ENCODE measurements around the gene CDC42BPG.
A peak's percentile ranks its signal among the peaks of the same experiment; 100 is the strongest.

The CDC42BPG gene

DNA sequence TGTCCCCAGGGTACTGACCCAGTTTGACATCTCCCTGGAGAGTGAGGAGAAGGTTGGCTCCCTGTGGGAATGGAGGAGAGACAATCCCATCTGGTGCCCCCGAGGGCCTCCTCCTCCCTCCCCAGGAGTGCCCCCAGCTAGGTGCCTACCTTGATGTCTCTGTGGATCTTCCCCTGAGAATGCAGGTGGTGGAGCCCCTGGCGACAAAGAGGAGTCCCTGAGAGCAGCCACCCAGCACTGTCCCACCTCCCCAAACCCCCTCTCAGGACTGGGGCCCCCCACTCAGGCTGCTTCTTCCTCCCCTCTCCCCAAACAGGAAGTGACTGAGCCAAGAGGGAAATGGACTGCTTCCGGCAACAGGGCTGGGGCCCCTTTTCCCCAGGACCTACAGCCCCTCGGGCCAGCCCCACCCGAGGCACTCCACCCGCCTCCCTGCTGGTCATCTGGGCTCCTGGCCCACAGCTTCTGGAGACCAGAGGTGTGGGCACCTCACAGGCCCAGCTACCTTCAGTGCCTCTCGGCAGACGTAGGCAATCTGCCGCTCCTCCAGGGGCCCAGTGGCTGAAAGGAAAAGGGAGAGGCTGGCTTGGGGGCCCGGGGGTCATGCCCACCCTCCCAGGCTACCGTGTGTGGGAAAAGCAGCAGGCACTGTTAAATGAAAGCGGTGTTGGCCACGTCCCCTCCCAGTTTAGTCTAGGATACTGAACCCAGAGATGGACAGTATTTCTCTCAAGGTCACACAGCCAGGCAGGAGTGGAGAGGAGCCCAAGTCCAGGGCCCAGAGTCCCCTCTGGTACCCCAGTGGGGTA lies 42.7 kb downstream of the CDC42BPG start:
- intact Hi-C loops (cut with DNase I), result loop anchor here (10.0 kb wide), 1 partner anchor 323 kb away; the partner anchor contains the start of genes FAU and MRPL49
- no peak for DNase-seq

GRCh38 chr11:64801158-64801464 lies 43.3 kb downstream of the CDC42BPG start:
- no peak for DNase-seq
- intact Hi-C loops (cut with DNase I), result loop anchor here (10.0 kb wide), 1 partner anchor 324 kb away; the partner anchor contains the start of genes FAU and MRPL49

GRCh38 chr11:64800303-64801157 lies 43.9 kb downstream of the CDC42BPG start:
- intact Hi-C loops (cut with DNase I), result loop anchor here (10.0 kb wide), 1 partner anchor 324 kb away; the partner anchor contains the start of genes FAU and MRPL49
- DNase-seq, result no peak

DNA sequence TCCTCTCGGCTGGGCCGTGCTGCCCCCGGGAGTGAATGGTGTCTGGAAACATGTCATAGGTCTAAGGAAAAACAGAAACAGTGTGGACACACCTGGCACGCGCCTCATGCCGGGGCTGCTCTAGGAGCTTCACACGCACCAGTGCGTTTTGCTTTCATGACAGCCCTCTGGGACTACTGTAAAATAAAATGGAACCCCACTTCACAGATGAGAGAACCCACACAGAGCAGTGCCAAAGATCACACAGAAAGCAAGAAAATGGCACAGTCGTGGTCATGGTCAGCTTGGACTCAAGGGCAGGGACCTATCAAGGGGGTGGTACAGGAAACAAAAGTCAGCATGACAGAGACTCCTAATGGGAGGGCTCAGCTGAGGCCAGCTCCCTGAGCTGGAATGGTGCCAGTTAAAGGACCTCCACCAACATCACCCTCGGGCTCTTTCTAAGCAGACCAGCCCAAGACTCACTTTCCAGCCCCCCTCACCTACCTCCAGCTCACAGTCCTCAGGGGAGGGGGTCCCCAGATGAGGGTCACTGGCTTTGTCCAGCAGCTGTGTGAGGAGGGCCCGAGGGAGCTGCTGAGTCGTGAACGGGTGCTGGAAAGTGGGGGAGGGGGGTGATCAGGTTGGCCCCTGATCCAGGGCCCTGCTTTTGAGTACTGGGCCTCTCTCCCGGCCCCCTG lies 44.7 kb downstream of the CDC42BPG start:
- intact Hi-C loops (cut with DNase I), result loop anchor here (10.0 kb wide), 1 partner anchor 325 kb away; the partner anchor contains the start of genes FAU and MRPL49
- no peak for DNase-seq

- intact Hi-C loops (cut with DNase I), result no loop called here
- DNase-seq, result no peak
These were observed 45.2 kb downstream of the CDC42BPG start for GRCh38 chr11:64799256-64799622.

DNA sequence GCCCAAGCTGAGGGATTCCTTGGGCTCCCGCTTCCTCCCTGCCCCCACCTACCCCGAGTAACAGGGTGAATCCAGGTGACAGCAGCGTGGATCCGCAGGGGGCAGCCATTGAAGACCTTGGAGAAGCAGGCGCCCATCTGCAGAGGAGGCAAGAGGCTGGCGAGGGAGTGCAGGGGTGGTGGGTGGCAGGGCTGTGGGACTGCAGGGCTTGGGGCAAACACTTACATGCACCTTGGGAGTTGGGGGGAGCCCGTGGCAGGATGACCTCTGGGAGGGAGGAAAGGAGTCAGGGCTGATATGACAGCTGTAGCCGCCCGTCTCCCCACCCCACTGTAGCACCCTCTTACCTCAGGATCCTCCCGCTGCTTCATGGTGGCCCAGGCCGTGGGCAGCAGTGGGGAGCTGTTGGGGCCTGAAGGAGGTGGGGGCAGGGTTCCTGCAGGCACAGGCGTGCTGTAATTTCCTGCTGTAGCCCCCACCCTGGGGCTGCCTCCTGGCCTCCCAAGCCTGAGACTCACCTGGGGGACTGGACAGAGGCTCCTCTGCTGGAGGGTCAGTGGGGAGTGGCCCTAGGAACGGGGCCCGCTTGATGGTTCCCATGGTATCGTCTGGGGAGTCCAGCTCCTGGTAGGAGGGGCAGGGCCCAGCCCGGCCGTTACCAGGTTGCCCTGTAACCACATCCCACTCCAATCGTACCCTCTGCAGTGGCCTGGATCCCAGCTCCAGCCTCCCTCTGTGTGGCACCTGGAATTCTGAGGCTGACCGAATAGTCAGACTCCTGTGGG lies 47.5 kb downstream of the CDC42BPG start:
- intact Hi-C loops (cut with DNase I), result no loop called here
- peak in 1 of 42 donors; percentile 18 for DNase-seq

GRCh38 chr11:64796047-64796756 lies 48.3 kb downstream of the CDC42BPG start:
- intact Hi-C loops (cut with DNase I), result no loop called here
- peak in 1 of 42 donors; percentile 26 for DNase-seq

DNA sequence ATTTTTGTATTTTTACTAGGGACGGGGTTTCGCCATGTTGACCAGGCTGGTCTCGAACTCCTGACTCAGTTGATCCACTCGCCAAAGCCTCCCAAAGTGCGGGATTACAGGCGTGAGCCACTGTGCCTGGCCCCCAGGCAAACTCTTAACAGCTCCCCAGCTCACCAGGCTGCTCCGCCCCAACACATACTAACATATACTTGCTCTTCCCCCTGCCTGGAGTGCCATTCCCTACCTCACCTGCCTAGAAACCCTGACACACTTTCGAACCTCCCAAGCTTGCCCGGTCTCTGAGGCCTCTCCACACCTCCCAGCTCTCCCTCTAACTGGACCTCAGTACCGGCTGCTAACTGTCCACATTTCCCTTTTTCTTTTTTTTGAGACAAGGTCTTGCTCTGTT lies 49.9 kb downstream of the CDC42BPG start:
- intact Hi-C loops (cut with DNase I), result no loop called here
- DNase-seq, result peak in 1 of 42 donors; percentile 24

DNA sequence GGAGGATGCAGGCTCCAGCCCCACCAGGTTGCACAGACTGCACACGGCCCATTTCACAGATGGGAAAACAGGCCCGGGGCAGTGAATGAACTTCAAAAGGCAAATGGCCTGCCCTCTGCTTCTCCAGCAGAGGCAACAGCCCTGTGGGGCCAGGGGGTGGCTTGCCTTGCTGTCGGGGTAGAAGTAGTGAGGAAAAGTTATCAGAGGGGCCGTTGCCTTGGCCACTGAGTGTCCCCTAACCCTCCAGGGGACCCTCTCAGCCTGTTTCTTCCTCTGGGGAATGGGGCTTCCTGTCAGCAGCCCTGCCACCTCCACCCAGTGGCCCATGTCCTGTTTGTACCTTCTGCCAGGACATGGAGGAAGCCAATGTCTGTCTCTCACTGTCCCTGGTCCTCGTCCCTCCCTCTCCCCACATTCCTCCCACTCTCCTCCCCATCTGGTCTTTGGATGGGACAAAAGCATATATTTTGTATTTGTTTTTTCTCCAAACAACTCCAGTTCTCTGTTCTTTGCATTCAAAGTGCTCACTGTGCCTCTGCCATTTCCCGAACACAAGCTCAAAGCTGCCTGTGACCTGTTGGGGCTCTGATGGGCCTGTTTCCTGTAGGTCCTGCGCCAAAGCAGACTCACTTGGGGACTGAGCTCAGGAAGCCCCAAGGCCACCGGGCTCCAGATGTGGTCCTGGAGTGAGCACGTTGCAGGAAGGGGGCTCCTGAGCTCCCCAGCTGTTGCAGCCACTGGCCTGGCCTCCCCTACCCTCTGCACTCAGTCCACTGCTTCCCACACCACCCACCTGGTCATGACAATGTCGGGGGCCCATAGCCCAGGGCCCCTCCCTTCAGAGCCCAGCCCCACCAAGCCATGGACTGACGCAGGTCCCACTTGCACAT lies 50.9 kb downstream of the CDC42BPG start:
- intact Hi-C loops (cut with DNase I), result no loop called here
- no peak for DNase-seq

DNA sequence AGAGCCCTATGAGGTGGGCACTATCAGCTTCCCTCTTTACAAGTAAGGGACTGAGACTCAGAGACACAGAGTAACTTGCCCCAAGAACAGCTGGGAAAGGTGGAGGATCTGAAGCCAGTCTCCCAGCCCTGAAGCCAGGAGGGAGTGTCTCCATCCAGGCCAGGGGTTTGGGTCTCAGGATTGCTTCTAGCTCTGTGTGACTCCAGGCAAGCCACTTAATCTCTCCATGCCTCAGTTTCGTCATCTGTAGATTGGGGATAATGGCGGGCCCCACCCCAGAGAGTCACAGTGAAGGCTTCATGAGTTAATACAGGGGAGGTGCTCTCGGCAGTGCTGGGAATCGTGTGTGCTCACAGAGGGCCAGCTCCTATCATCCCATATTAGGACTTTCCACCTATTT lies 52.0 kb downstream of the CDC42BPG start:
- intact Hi-C loops (cut with DNase I), result no loop called here
- DNase-seq, result no peak

DNA sequence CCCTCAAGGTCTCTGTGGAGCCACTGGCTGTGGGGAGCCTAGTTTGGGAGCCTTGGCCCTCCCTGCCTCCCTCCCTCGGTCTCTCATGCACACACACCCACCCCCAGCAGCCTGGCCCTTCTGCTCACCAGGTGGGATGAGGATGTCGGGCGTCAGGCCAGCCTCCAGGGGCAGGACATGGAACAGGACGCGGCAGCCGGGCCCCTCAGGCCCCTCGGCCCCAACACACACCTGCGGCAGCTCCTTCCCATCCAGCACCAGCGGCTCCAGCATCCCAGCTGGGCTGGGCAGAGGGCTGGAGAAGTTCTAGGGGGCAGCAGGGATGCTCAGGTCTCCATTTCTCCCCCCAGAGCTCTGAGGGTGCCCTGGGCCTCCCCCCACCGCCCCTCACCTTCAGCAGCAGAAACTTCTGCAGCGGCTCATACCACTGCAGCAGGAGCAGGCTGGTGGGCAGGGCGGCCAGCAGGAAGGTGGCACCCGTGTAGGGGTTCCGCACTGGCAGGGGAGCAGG lies 52.6 kb downstream of the CDC42BPG start:
- peak in 2 of 42 donors; percentile 1 to 19 for DNase-seq
- intact Hi-C loops (cut with DNase I), result no loop called here

- DNase-seq, result peak in 2 of 42 donors; percentile 11 to 29
- intact Hi-C loops (cut with DNase I), result no loop called here
These were observed 54.0 kb downstream of the CDC42BPG start for GRCh38 chr11:64790205-64791095.

GRCh38 chr11:64789331-64790204 lies 54.9 kb downstream of the CDC42BPG start:
- peak in 3 of 42 donors; percentile 9 to 27 (median 13) for DNase-seq
- intact Hi-C loops (cut with DNase I), result no loop called here

DNA sequence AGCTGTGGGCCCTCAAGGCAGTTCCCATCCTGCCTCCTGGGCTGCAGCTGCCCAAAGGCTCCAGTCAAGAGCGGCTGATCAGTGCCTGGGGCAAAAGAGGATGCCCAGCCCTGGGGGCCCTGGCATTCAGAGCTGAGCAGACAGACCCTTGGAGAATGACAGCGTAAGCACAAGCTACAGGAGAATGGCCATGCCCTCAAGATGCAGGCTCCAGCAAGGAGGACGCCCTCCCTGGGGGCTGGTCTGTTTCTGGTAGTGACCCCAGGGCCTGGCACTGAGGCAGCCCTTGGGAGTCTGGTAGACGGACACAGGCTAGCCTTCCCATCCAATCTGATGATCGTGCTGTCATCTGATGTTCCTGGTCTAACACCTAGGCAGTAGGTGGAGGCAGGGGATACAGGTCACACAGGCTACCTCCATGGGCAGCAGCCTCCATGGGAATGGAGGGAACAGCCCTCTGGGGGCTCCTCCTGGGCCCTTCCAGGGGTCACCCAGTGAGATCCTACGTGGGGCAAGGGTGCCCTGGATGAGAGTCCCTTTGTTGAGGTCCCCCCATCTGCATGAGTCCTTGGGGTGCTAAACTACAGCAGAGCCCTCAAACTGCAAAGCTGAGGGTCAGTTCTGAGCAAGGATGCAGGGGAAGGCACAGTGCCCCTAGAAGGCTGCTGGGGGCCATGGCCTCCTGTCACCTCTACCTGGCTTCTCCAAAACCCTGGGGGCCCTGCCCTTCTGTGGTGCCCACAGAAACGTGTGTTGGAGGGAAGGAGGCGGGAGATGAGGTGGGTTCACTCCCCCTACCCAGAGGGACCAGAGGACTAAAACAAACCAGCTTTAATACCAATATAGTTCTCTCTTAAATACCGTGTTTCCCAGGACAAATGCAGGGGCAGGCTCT lies 55.9 kb downstream of the CDC42BPG start:
- peak in 4 of 42 donors; percentile 0 to 34 (median 12) for DNase-seq
- intact Hi-C loops (cut with DNase I), result no loop called here
